ENCODE measurements around the gene CLASP1. TPM values are rescaled to one million over a fixed set of nuclear protein-coding genes. Genes with fewer than 3 reads are reported as not detected.

The CLASP1 gene
- total RNA-seq, 1 donor from 2014 or later: 163 TPM

GRCh38 chr2:121340926-121341325 is 308.3 kb downstream of the CLASP1 start:
- TF ChIP-seq CTCF (IDR thresholded peaks at IDR 0.05; ENCODE audit: partially characterized antibody, unreplicated experiment): no peak
- Mint-ChIP-seq H3K36me3 (ENCODE audit: unreplicated experiment) (peaks cover 6% of the 10 kb centered on the region), H3K4me3 (ENCODE audit: unreplicated experiment) (no peak overlapping the region), H3K27me3 (ENCODE audit: unreplicated experiment) (no peaks in the 10 kb centered on the region), H3K9me3 (ENCODE audit: unreplicated experiment) (peaks cover 2% of the 10 kb centered on the region), H3K4me1 (ENCODE audit: low read depth, unreplicated experiment) (peaks cover 8% of the 10 kb centered on the region), H3K27ac (ENCODE audit: unreplicated experiment) (no peak overlapping the region)
- no peak for DNase-seq

- no peak for TF ChIP-seq CTCF (IDR thresholded peaks at IDR 0.05; ENCODE audit: partially characterized antibody, unreplicated experiment)
Measured at GRCh38 chr2:121338281-121338680, 311.0 kb downstream of the CLASP1 start.

GRCh38 chr2:121336528-121337294 is 312.6 kb downstream of the CLASP1 start:
- Mint-ChIP-seq H3K4me3 (ENCODE audit: unreplicated experiment) (no peak overlapping the region), H3K36me3 (ENCODE audit: unreplicated experiment) (peaks cover 5% of the 10 kb centered on the region), H3K9me3 (ENCODE audit: unreplicated experiment) (peaks cover 4% of the 10 kb centered on the region), H3K27me3 (ENCODE audit: unreplicated experiment) (no peaks in the 10 kb centered on the region), H3K4me1 (ENCODE audit: low read depth, unreplicated experiment) (peaks cover 11% of the 10 kb centered on the region), H3K27ac (ENCODE audit: unreplicated experiment) (no peak overlapping the region)
- no peak for DNase-seq
- no peak for TF ChIP-seq CTCF (IDR thresholded peaks at IDR 0.05; ENCODE audit: partially characterized antibody, unreplicated experiment)

More at GRCh38 chr2:121338281-121338680, 311.0 kb downstream of the CLASP1 start:
- H3K27me3 Mint-ChIP-seq (ENCODE audit: unreplicated experiment): no peaks in the 10 kb centered on the region
- peaks cover 11% of the 10 kb centered on the region for H3K4me1 Mint-ChIP-seq (ENCODE audit: low read depth, unreplicated experiment)
- H3K9me3 Mint-ChIP-seq (ENCODE audit: unreplicated experiment): peaks cover 2% of the 10 kb centered on the region
- no peak overlapping the region for H3K27ac Mint-ChIP-seq (ENCODE audit: unreplicated experiment)
- H3K4me3 Mint-ChIP-seq (ENCODE audit: unreplicated experiment): no peak overlapping the region
- no peak for DNase-seq
- H3K36me3 Mint-ChIP-seq (ENCODE audit: unreplicated experiment): peaks cover 3% of the 10 kb centered on the region

- Mint-ChIP-seq H3K36me3 (ENCODE audit: unreplicated experiment) (peaks cover 5% of the 10 kb centered on the region), H3K4me3 (ENCODE audit: unreplicated experiment) (no peak overlapping the region)
- no peak for DNase-seq
Measured at GRCh38 chr2:121335294-121336290, 313.7 kb downstream of the CLASP1 start.

More at GRCh38 chr2:121335294-121336290, 313.7 kb downstream of the CLASP1 start:
- no peak for TF ChIP-seq CTCF (IDR thresholded peaks at IDR 0.05; ENCODE audit: partially characterized antibody, unreplicated experiment)
- no peak overlapping the region for H3K27ac Mint-ChIP-seq (ENCODE audit: unreplicated experiment)
- no peaks in the 10 kb centered on the region for H3K27me3 Mint-ChIP-seq (ENCODE audit: unreplicated experiment)
- H3K9me3 Mint-ChIP-seq (ENCODE audit: unreplicated experiment): peaks cover 2% of the 10 kb centered on the region
- peaks cover 8% of the 10 kb centered on the region for H3K4me1 Mint-ChIP-seq (ENCODE audit: low read depth, unreplicated experiment)

All from glutamatergic neuron (in vitro differentiated cells).